GM18507 (cell line): Measurements from ENCODE around the gene HSD17B4.
"Not testable (repeated sequence)": the region's sequence is repeated elsewhere in the genome, so short reads cannot be mapped to it uniquely, and the experiment has no call there.

Experiments used
- DNase-seq: peaks from one replicate; pipeline ENCODE4 v3.0.0; 2011; ENCODE audit warnings: low read depth; ENCODE audit not compliant: insufficient read length; ENCODE audit errors: extremely low spot score
- FAIRE-seq: peaks from 2 replicates; lab custom pipeline; 2011; peaks lifted over from hg19 to GRCh38; lab: Jason Lieb, UNC

The HSD17B4 gene

DNA sequence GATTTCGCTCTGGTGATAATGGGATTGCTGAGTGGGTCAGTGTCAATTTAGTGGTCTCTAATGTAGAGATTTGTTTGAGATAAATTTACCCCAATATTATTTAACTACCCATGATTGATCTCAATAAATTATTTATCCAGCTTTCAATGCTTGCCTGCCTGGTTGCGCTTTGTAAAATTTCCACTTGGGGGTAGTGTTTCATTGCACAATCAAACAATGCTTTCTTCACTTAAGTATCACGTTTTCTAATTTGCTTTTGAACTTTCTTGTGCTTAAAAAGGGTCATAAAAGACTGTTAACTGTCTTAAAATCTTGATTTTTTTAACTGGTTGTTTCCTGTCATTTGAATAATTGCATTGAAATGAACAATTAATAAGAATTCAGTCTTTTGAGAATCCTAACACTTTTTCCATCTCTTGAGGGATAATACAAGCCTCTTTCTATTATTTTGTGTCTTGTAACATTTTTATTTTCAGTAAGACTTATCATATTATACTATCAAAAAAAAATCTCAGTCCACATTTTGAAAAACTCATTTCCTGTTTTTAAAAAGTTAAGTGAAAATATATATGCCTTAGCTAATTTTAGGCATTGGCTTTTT lies 18.7 kb downstream of the HSD17B4 start:
- FAIRE-seq (peak; percentile 82), DNase-seq (peak; percentile 4)

DNA sequence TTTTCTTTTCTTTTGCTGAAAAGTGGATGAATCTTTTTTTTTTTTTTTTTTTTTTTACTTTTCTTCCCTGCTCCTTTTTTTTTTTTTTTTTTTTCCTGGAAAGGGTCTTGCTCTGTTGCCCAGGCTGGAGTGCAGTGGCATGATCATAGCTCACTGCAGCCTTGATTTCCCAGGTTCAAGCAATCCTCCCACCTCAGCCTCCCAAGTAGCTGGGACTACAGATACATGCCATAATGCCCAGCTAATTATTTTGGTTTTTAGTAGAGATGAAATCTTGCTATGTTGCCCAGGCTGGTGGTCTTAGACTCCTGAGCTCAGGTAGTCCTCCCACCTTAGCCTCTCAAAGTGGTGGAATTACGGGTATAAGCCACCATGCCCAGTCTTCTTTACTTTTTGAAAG lies 20.9 kb downstream of the HSD17B4 start:
- DNase-seq, result no peak
- FAIRE-seq, result no peak

DNA sequence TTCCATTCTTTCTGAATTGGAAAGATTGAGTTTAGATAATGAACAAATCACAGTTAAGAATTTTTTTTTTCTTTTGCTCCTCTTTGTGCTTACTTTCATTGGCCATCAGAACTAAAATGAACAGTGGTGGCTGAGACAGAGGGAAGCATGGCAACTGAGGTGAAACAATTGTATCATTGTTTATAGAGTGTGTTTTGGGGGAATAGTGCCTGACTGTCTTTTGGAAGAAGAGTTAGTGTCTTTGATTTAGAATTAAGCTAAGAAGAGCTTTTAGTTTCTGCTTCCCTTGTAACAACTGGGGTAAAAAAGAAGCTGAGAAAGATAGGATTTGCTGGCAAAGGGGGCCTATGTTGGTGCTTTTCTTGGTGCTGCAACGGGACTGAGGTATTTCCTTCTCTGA lies 24.0 kb downstream of the HSD17B4 start:
- FAIRE-seq, result no peak
- no peak for DNase-seq

DNA sequence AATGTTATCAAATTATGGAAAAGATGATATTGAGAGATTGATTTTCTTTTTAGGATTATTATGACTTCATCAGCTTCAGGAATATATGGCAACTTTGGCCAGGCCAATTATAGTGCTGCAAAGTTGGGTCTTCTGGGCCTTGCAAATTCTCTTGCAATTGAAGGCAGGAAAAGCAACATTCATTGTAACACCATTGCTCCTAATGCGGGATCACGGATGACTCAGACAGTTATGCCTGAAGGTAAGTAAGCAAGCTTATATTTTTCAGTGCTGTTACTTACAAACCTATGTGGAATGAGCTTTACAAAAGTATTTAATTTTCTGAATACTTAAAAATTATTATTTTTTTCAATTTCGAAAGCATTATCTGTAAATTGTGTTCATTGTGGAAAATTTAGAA lies 26.5 kb downstream of the HSD17B4 start:
- FAIRE-seq, result no peak

DNA sequence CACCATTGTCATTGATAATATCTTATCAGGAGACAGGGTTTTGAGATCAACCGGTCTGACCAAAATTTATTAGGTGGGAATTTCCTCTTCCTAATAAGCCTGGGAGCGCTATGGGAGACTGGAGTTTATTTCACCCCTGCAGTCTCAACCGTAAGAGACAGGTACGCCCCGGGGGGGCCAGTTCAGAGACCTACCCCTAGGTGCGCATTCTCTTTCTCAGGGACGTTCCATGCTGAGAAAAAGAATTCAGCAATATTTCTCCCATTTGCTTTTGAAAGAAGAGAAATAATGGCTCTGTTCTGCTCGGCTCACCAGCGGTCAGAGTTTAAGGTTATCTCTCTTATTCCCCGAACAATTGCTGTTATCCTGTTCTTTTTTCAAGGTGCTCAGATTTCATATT lies 28.3 kb downstream of the HSD17B4 start:
- FAIRE-seq, DNase-seq: not testable (repeated sequence)

More for the DNA sequence above, 26.5 kb downstream of the HSD17B4 start:
- no peak for DNase-seq

DNA sequence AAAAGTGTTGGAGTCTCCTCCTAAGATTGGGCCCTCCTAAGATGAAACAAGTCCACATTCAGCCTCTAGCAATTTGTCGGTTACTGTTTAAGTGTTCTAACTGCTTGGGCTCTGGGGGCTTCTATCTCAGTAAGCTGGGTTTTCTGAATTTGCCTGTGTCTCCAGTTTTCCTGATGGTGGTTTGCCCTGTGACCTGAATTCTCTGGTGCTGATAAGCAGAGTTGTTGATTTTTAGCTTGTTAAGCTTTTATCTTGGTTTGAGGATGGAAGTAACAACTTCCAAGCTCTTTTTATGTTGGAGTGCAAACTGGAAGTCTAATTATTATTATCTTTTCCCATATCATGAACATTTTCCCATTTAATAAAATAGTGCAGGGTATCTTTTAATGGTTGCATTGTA lies 30.9 kb downstream of the HSD17B4 start:
- no peak for DNase-seq
- FAIRE-seq, result no peak

DNA sequence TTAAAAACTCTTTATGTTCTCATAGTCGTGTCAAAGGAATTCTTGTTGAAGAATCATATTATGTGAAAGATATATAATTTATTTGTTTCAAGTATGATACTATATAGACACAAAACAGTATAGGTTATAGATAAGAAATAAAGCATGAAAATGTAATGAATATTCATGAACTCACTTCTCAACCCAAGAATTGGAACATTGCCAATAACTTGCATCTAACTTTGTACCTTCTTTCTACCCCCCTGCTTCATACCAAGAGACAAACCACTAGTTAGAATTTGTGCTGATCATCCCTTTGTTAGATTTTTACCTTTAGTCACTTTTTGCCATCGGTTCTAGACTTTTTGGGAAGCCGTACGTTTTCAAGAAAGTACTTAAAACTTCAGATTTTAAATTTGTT lies 32.6 kb downstream of the HSD17B4 start:
- no peak for FAIRE-seq
- DNase-seq, result no peak

DNA sequence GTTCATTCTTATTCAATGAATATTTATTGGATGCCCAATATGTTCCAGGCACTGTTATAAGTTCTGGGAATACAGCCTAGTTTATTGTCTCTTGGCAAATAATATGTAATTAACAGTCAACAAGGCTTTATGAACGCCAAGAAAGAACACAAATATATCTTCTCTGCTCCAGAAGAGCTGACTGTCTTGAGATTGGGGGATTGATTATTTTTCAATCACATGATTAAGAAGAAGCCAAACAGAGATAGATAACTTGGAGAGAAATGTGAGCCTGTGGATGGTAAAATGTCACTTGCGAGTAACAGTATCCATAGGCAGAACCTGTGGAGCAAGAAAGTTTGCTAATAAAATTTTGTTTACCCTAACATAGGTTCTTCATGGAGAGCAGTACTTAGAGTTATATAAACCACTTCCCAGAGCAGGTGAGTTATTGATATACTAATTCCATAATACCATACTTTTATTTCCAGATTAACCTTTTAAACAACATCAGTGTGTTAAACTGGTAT lies 49.4 kb downstream of the HSD17B4 start:
- no peak for DNase-seq
- no peak for FAIRE-seq

DNA sequence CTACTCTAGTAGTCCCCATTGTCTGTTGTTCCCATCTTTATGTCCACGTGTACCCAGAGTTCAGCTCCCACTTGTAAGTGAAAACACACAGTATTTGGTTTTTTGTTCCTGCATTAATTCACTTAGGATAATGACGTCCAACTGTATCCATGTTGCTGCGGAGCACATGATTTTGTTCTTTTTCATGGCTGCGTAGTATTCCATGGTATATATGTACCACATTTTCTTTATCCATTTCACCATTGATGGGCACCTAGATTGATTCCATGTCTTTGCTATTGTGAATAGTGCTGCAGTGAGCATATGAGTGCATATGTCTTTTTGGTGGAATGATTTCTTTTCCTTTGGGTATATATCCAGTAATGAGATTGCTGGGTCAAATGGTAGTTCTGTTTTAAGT lies 51.6 kb downstream of the HSD17B4 start:
- peak; percentile 46 for FAIRE-seq
- not testable (repeated sequence) for DNase-seq

DNA sequence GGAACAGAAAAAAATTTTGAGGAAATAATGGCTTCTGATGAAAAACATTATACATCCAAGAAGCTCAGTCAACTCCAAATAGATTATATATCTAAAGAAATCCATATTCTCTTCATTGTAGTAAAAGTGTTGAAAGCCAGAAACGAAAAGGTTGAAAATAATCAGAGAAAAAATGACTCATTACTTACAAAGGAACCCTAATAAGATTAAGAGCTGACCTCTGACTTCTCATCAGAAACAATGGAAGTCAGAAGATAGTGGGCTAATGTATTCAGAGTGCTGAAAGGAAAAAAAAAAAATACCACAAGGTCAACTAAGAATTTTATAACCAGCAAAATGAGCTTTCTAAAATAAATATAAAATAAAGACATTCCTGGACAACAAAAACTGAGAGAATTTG lies 60.0 kb downstream of the HSD17B4 start:
- DNase-seq, result no peak
- FAIRE-seq, result no peak

DNA sequence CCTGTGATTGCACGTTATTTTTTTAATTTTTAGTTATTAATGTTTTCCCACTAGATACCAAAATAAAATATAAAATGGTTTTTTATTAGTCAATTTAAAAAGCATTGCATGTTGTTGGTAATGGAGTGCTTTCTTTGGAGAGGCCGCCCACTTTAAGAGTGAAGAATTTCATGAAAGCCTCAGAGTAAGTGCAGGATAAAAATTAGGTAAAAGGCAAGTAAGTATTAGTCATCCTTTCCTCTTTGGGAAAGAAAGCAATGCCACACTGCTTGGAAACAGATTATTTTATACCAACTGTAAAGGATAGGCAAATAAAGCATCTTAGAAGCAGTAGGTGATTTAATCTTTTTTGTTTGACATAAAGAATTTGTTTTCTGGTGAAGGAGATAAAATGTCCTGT lies 62.9 kb downstream of the HSD17B4 start:
- DNase-seq, result no peak
- FAIRE-seq, result no peak

DNA sequence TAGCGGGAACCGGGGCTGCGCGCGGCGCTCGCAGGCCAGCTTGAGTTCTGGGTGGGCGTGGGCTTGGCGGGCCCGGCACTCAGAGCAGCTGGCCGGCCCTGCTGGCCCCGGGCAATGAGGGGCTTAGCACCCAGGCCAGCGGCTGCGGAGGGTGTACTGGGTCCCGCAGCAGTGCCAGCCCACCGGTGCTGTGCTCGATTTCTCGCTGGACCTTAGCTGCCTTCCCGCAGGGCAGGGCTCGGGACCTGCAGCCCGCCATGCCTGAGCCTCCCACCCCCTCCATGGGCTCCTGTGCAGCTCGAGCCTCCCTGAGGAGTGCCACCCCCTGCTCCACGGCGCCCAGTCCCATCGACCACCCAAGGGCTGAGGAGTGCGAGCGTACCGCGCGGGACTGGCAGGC lies 64.8 kb downstream of the HSD17B4 start:
- DNase-seq, FAIRE-seq: not testable (repeated sequence)

DNA sequence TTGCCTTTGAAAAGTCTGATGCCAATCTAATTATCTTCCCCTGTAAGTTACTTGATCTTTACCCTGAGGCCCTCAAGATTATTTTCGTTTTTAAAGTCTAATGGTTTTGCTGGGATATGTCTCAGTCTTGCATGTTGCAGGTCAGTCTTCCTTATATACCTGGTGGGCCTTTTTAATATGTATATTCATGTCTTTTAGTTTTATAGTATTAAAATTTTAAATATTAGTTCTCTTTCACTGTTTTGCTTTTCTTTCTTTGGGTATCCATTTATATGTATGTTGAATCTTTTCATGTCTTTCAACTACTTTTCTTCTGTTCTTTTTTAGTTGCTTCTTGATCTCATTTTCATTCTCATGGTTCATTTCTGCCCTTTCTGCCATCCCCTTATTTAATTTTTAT lies 68.9 kb downstream of the HSD17B4 start:
- FAIRE-seq, result no peak
- no peak for DNase-seq

DNA sequence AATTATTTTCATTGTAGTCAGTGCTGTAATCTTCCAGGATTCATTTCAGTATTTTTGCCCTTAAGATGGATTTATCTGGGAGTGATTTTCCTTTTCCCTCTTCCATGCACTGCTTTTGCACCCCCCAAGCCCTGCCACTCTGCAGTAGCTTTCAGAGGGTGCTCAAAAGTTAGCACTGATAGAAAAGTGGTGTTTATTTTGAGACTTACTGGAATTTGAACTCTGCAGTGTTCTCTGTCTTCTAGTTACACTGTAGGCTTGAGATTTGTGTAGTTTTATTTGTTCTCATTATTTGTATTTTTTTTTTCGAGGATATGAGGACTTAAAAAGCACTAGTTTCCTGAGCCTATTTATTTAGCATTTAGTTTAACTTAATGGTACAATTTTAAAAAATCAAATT lies 70.5 kb downstream of the HSD17B4 start:
- DNase-seq (no peak), FAIRE-seq (no peak)

DNA sequence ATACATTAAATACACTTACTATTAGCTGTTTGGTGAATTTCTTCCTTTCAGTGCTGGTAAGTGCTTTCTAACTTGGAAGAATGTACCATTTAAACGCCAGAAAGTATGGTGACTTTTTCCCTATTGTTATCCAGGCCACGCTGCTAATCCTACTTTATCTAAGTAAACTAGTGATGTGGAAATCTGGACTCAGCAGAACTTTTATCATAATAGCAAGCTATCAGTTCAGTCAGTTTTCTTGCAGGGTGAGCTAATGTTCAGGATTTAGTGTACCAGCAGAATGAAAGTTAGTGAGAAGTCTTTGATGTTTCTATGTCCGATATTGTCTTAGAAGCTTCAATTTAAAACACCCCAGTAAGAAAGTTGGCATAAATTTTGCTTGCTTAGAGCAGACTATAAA lies 72.2 kb downstream of the HSD17B4 start:
- DNase-seq (no peak), FAIRE-seq (no peak)

DNA sequence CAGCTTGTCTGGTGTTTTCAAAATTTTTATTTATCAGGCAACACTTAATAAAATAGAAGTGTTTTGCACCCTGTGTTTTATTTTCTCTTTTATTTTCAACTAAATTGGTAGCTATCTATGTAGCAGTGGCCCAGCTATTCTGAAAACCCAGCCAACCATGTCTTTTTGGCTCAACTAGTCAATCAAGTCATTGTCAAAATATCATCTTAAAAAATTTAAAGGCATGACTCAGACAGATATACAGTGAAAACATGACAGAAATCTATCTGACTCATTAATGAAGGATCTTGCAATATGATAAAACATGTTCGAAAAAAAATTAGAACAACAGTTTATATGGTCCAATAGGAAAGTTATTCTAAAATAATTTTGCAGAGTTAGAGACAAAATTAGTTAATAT lies 75.1 kb downstream of the HSD17B4 start:
- FAIRE-seq (no peak), DNase-seq (no peak)

DNA sequence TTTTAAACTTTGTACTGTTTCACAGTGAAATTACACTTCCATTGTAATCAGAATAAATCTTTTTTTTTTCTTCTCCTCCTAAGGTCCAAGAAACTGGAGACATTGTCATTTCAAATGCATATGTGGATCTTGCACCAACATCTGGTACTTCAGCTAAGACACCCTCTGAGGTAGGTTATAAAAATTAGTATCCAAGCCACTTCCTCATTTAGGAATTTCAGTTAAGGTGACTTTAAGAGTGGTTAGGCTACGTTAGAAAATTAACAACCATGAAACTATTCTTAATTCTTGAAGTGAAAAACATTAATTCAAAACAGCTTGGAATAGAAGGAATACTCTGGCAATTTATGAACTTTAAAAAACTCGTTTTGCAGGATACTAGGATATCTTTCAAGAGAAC lies 77.5 kb downstream of the HSD17B4 start:
- peak; percentile 24 for FAIRE-seq
- DNase-seq, result no peak

DNA sequence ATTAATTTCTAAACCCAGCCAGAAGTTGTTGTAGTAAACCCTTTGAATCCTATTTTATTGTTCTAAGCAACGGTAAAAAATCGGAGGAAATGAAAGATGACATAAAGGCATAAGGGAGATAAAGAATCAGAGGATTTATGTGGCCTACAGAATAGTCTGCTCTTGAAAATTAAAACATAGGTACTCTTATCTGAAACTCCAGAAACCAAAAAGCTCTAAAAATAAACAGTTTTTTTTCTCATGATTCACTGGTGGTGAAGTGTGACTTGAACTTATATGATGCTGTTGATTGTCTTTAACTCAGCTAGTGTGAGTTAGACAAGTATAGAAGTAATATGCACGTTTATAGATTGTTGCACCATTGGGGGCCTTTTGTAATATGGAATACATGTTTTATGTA lies 80.3 kb downstream of the HSD17B4 start:
- FAIRE-seq (no peak), DNase-seq (no peak)

DNA sequence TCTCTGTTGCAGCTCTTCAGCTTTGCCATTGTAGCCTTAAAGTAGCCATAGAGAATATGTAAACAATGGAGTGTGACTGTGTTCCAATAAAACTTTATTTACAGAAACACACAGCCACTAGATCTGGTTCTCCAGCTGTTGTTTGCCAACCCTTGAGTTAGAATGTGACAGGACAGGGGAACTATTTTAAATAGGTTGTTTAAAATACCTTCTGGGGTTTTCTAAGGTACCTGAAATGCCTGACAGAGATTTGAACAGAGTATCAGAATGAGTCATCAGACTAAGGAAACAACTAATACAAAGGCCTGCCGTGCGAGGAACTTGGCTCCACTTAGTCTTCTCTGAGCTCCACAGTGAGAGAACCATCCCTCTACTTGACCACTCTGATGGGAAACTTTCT lies 85.4 kb downstream of the HSD17B4 start:
- FAIRE-seq (peak; percentile 83), DNase-seq (peak; percentile 9)

DNA sequence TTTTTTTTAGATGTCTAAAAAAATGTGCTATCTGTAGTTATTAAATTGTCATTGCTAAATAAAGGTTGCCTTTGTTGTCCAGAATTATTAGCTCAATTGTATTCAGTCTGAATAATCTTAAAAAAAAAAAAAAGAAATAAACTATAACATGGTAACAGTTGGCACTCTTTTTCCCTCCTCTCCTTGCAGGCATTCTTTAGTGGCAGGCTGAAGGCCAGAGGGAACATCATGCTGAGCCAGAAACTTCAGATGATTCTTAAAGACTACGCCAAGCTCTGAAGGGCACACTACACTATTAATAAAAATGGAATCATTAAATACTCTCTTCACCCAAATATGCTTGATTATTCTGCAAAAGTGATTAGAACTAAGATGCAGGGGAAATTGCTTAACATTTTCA lies 89.4 kb downstream of the HSD17B4 start:
- FAIRE-seq (no peak), DNase-seq (no peak)

DNA sequence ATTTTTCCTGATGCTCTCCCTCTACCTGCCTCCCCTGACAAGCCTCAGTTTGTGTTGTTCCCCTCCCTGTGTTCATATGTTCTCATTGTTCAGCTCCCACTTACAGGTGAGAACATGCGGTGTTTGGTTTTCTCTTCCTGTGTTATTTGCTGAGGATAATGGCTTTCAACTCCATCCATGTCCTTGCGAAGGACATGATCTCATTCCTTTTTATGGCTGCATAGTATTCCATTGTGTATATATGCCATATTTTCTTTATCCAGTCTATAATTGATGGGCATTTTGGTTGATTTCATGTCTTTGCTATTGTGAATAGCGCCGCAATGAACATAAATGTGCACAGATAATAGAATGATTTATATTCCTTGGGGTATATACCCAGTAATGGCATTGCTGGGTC lies 99.5 kb downstream of the HSD17B4 start:
- FAIRE-seq, result no peak

DNA sequence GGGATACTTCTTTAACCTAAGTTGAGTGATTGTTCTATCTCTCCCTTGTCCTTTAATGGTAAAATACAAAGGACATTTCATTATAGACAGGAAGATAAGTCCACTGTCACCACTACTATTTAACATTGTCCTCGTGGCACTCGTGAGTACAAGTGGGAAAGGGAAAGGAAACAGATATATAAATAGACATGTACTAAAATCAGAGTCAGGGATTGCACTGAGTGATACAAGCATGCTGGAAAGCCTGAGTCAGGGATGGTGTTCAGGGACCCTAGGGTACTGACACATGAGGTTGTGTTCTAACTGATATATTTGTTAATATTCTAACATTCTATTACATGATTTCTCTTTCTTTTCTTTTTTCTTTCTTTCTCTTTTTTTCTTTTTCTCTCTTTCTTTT lies 102.3 kb downstream of the HSD17B4 start:
- no peak for FAIRE-seq
- DNase-seq, result no peak

More for the DNA sequence above, 99.5 kb downstream of the HSD17B4 start:
- DNase-seq, result no peak
